UCSD-AML1 (cell line): ENCODE results near the gene DMXL1.

Experiments
- DNase-seq: peaks from one replicate; lab custom pipeline; 2025; ENCODE audit not compliant: unreplicated experiment; lab: John Stamatoyannopoulos, UW

DMXL1 gene

GRCh38 chr5:119268387-119269060 lies 197.6 kb downstream of the DMXL1 start:
- peak; percentile 96 for DNase-seq

- DNase-seq, result peak; percentile 71
These were observed 198.4 kb downstream of the DMXL1 start for GRCh38 chr5:119269061-119269944.

GRCh38 chr5:119270121-119270565 lies 199.3 kb downstream of the DMXL1 start:
- no peak for DNase-seq

DNA sequence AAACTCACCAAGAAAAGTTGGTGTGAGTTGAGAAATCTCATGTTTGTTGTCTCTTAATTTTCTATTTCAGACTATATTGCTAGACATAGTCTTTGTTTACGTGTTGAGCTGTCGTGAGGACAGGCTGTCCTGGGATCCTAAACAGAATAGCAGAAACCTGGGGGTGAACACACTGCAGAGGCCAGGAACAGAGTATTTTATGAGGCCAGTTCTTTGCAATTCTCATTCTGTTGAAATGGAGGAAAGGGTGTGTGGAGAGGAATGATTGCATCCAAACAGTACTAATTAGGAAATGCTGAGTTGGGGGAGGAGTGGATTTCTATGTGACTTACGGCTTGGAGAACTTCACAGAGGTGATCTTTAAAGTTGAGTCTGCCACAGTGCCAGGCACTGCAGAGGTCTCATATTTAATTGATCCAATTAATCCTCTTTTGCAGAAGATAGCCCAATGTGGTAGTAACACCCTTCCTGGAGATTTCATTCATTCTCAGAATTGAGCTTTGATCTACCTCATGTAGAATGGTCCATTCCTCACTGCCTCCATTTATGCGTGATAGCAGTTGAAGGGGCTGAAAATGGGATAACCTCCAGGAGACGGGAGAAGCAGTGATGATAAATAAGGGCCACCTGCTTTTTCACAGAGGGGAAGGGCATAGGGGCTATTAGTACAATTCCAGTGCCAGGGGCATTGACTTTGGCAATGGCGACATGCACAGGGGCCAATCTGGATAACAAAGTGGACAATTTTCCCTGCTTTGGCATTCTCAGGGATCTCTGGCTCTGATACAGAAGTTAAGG lies 200.3 kb downstream of the DMXL1 start:
- DNase-seq, result peak; percentile 15

- no peak for DNase-seq
These were observed 201.2 kb downstream of the DMXL1 start for GRCh38 chr5:119271758-119272730.

DNA sequence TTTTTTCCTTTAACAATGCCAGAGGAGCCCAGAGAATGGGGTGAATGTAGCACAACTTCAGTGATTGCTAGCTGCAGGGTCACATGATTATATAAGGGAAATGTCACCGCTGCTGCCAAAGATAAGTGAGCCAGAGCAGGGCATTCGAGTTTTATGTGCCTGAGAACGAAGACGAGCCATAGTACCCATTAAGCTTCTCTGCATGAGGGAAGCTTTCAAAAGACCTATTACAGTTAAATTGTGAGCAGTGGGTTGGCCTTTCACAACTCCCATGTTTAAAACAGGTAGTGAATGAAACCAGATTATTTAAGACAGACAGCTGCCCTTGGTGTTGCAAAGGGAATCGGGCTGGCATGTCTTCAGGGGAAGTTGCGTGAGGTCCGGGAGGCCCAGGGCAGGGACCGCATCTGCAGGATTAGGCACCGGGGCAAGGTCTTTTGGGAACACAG lies 202.5 kb downstream of the DMXL1 start:
- DNase-seq, result peak; percentile 29

GRCh38 chr5:119274030-119274766 lies 203.3 kb downstream of the DMXL1 start:
- peak; percentile 11 for DNase-seq

GRCh38 chr5:119274767-119275130 lies 203.9 kb downstream of the DMXL1 start:
- DNase-seq, result no peak

GRCh38 chr5:119275146-119275545 lies 204.3 kb downstream of the DMXL1 start:
- no peak for DNase-seq

- peak; percentile 10 for DNase-seq
These were observed 204.8 kb downstream of the DMXL1 start for GRCh38 chr5:119275601-119276173.

DNA sequence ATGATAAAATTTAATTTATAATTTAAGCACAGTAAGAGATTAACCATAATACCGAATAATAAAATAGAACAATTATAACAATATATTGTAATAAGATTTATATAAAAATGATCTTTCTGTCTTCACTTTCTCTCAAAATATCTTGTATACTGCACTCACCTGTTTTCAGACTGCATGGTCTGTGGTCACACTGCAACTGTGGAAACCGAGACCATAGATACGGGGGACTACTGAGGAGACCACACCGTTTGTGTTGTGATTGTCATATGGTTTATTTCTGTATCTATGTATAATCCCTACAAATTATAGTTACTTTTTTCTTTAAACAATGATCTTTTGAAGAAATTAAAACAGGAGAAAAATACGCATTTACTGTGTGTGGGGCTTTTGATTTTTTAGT lies 206.1 kb downstream of the DMXL1 start:
- DNase-seq, result no peak

DNA sequence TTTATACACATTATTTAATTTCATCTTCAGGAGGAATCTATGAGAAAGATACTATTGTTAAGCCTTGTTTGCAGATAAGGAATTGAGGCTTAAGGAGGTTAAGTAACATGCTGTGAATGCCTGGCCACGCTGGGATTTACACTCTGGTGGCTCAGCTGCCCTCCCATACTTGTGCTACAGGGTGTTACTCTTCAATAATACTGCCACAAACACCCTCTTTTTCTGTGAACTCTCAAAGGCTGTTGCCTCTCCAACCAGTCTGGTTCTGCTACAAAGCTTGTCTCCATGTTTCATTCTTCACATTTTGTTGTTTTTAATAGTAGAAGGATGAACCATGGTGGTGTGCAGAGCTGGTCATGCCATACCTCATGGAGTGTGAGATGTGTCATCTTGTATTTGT lies 208.2 kb downstream of the DMXL1 start:
- DNase-seq, result no peak

DNA sequence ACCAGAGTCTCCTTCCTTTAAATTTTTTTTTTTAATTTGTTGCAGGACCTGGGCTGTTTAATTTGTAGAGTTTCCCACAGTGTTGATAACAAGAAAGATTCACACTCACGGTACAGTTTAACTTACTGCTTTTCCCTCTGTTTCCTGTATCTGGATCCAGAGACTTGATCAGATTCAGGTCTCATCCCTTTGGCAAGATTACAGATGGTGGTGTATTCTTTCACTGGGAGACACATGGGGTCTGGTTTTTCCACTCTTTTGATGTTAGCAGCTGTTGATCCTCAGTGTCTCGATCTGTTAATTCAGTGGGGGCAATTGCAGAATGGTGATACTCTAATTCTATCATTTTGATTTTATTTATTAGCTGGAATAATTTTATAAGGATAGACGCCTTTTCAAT lies 209.5 kb downstream of the DMXL1 start:
- no peak for DNase-seq

DNA sequence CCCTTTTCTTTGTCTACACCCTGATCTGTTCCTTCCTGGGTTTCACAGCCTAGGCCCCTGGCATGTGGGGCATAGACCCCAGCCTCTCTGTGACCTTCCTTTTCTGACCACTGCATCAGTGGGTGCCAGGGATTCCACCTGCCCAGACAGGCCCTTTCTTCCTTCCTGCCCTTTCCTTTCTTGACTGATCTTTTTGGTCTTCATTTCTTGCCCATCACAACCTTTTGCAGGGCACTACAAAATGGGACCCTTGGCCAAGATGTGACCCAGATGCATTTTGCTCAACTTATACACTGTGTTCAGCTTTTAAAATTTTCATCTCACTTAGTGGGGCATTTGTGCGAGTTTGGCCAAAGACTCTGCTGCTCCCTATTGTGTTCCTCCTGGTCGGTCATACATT lies 211.7 kb downstream of the DMXL1 start:
- DNase-seq, result no peak

- no peak for DNase-seq
These were observed 213.1 kb downstream of the DMXL1 start for GRCh38 chr5:119284031-119284430.

DNA sequence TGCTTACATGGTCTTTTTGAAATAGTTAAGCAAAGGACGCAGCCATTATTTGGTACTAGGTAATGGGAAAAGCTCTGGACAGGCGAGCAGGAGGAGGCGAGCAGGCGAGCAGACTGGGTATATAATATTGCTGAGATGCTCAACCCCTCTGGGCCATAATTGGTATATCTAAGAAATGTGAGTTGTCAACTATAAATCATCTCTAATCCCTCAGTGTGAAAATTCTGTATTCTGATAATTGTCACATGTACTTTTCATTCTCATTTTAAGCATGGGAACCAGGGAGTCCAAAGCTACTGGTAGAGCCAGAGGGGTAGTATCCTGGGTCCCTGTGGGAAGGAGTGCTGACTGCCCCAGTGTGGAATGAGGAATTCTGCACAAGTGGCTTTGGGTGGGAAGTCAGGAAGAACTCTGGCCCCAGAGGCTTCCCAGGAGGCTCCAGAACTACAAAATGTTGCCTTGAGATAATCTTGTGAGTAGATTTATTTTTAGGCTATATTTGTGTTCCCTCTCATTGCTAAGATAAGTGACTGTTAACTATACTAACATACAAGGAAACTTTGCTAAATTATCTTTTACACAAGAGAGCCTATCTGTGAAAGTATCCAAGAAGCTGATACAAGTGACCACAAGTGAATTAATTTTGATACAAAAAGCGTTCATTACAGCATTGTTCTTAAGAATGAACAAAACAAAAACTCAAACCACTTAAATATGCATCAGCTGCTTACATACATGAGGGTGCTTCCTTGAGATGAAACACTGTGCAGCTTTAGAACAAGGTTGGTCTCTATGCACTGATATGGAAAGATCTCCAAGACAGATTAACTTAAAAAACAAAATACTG lies 214.4 kb downstream of the DMXL1 start:
- DNase-seq, result no peak

DNA sequence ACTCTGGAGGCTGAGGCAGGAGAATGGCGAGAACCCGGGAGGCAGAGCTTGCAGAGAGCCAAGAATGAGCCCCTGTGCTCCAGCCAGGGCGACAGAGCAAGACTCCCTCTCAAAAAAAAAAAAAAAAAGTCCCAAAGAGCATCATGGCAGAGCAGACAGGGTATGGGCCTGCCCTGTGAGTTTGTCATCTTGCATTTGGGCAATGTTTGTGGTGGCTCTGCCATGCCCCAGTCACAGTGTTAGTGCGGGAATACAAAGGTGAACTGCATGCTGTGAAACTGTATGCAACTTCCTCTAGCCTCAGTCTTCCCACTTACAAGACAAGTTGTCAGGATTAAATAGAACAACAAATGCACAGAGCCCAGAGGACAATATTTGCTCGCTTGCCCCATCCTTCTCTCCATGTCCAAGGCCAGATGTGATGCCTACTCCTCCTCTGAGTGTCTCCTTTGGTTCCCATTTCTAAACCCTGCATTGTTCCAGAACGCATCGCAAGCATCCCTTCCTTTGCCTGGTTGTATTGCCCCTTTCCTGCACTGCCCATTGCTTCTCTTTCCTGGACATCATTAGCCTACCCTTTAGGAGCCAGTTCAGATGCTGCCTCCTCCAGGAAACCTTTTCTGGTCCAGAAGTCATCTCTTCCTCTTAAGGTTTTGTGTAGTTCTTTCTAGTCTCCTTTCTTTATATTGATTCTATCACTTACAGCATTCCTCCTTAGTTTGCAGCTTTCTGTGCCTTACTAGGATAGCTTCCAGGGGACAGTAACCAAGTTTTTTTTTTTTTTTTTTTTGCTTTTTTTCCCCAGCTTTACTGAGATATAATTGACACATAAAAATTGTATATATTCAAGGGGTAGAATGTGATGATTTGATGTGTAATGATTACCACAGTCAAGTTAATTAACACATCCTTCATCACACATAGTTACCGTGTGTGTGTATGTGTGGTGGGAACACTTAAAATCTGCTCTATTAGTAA lies 215.9 kb downstream of the DMXL1 start:
- no peak for DNase-seq
